ENCODE data around the gene CXCL3.
"Not testable (repeated sequence)": the region's sequence is repeated elsewhere in the genome, so short reads cannot be mapped to it uniquely, and the experiment has no call there.

Gene CXCL3

GRCh38 chr4:74038425-74039314 lies at the start of gene CXCL3:
CXCL3 (minus strand) TSS chr4:74038689; CDS start chr4:74038611, 78 bp downstream.
- peak; percentile 4 for DNase-seq

GRCh38 chr4:74087481-74087880 lies 49.0 kb upstream of the CXCL3 start:
- DNase-seq = no peak

GRCh38 chr4:74085669-74086068 lies 47.2 kb upstream of the CXCL3 start:
- no peak for DNase-seq

GRCh38 chr4:74084984-74085383 lies 46.5 kb upstream of the CXCL3 start:
- no peak for DNase-seq

- DNase-seq = no peak
These were observed 45.1 kb upstream of the CXCL3 start for GRCh38 chr4:74083546-74083945.

GRCh38 chr4:74081035-74081434 lies 42.5 kb upstream of the CXCL3 start:
- no peak for DNase-seq

GRCh38 chr4:74080351-74080750 lies 41.9 kb upstream of the CXCL3 start:
- DNase-seq = not testable (repeated sequence)

GRCh38 chr4:74079024-74079423 lies 40.5 kb upstream of the CXCL3 start:
- DNase-seq = not testable (repeated sequence)

- DNase-seq = no peak
These were observed 34.9 kb upstream of the CXCL3 start for GRCh38 chr4:74073358-74073757.

GRCh38 chr4:74072739-74073138 lies 34.2 kb upstream of the CXCL3 start:
- DNase-seq = no peak

- no peak for DNase-seq
These were observed 29.1 kb upstream of the CXCL3 start for GRCh38 chr4:74067586-74067985.

- no peak for DNase-seq
These were observed 27.7 kb upstream of the CXCL3 start for GRCh38 chr4:74066232-74066631.

GRCh38 chr4:74065115-74065642 lies 26.7 kb upstream of the CXCL3 start:
- DNase-seq = no peak

GRCh38 chr4:74063859-74064258 lies 25.4 kb upstream of the CXCL3 start:
- no peak for DNase-seq

- DNase-seq = no peak
These were observed 24.5 kb upstream of the CXCL3 start for GRCh38 chr4:74062953-74063352.

- DNase-seq = no peak
These were observed 22.9 kb upstream of the CXCL3 start for GRCh38 chr4:74061430-74061829.

- no peak for DNase-seq
These were observed 20.8 kb upstream of the CXCL3 start for GRCh38 chr4:74059161-74059829.

- DNase-seq = no peak
These were observed 19.7 kb upstream of the CXCL3 start for GRCh38 chr4:74058048-74058651.

- DNase-seq = no peak
These were observed 19.1 kb upstream of the CXCL3 start for GRCh38 chr4:74057588-74057987.

- DNase-seq = no peak
These were observed 18.5 kb upstream of the CXCL3 start for GRCh38 chr4:74056858-74057562.

GRCh38 chr4:74056114-74056857 lies 17.8 kb upstream of the CXCL3 start:
- no peak for DNase-seq

GRCh38 chr4:74055498-74055897 lies 17.0 kb upstream of the CXCL3 start:
- DNase-seq = no peak
